ENCODE results near the gene OR2AE1. TPM values are rescaled to one million over a fixed set of nuclear protein-coding genes. Genes with fewer than 3 reads are reported as not detected.

Gene OR2AE1
- total and polyA plus RNA-seq, 2 of the 13 experiments (the other 11 are each of a cell fraction or from before 2014, with no cell fraction given): not detected

DNA sequence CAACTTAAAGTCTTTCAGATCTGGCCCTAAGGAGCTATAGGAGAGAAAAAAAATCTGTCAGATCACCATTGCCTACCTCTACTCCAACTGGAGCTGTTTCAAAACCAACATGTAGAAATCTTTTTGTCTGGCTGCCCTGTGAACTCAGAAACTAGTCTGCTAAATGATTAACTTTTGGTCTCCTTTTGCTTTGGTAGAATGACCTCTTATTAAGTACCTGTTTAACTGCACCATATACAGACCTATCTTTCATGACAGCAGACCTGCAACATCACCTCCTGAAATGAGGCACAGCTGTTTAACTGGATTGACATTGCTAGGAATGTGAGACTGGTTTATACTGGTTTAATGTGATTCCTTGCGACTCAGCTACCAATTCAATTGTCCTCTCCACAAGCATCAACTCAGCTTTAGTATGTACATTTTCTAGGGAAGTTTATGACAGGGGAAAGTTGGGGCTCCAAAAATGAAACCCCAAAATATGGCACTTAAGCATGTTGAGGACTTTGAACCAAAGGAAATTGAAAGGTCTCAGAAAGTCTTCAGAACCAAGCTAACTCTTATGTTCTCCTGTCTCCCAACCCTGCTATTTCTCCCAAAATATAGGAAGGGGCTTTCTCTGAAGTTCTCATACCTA is 47.2 kb downstream of the OR2AE1 start:
- Histone ChIP-seq H4K20me1 (ENCODE audit: insufficient read depth, low read length) (no peaks in the 10 kb centered on the region), H3K27me3 (ENCODE audit: control insufficient read depth in 1 of 2, insufficient read depth in 2 of 2, low read length in 2 of 2) (no peaks in the 10 kb centered on the region), H3K4me2 (ENCODE audit: low read depth, low read length) (peak overlapping the region; percentile 76), H3K79me2 (ENCODE audit: insufficient read depth, low read length) (no peaks in the 10 kb centered on the region), H3K27ac (ENCODE audit: extremely low read length, insufficient read depth, low read length) (peak overlapping the region; percentile 82), H3K4me1 (ENCODE audit: insufficient read depth, low read length) (peaks cover 97% of the 10 kb centered on the region), H2AFZ (ENCODE audit: low read length) (no peak overlapping the region), H3K4me3 (replicated peaks in 1 of 3; ENCODE audit: insufficient read depth in 1 of 3, low read depth in 2 of 3, low read length in 3 of 3) (peak overlapping the region; percentile 17 to 50 (median 46); a peak in 4 of 6 replicates), H3K9ac (ENCODE audit: insufficient read depth, low read depth, low read length) (peak overlapping the region; percentile 50), H3K36me3 (replicated peaks in 1 of 2; ENCODE audit: control insufficient read depth in 1 of 2, insufficient read depth in 2 of 2, low read length in 2 of 2) (no peaks in the 10 kb centered on the region), H3K9me3 (ENCODE audit: low read length) (no peaks in the 10 kb centered on the region)
- peak; percentile 96 for DNase-seq (ENCODE audit: low spot score)
- 5% methylated on average over 1 of the region's 1 CpG for whole genome bisulfite sequencing (ENCODE audit: low lambda C conversion rate)
- peak; percentile 95 for FAIRE-seq
- in situ Hi-C loops (cut with HindIII; ENCODE audit: extremely low pct_ligation_motif_present, low pct_unique_long_range_greater_than_20kb) (no loop called here), intact Hi-C loops (cut with micrococcal nuclease; ENCODE audit: unreplicated experiment) (loop anchor here (5.0 kb wide), 2 partner anchors 32 to 87 kb away; no protein-coding TSS in a partner anchor)
- ChIA-PET CTCF (ENCODE audit: low intra/inter-chr PET ratio, low total read pairs) (no interaction called here), POLR2A (interaction anchor here (0.8 to 3.7 kb wide), 10 partner anchors 10 to 213 kb away, joined by 3 to 38 read pairs (median 5); partner anchors contain the start of genes TRIM4, ZKSCAN1 and ZSCAN25)
- BruUV-seq (replicated peaks): no TSS peak
- ATAC-seq: peak; percentile 85
- TF ChIP-seq, protein P1, sequence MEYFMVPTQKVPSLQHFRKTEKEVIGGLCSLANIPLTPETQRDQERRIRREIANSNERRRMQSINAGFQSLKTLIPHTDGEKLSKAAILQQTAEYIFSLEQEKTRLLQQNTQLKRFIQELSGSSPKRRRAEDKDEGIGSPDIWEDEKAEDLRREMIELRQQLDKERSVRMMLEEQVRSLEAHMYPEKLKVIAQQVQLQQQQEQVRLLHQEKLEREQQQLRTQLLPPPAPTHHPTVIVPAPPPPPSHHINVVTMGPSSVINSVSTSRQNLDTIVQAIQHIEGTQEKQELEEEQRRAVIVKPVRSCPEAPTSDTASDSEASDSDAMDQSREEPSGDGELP (IDR thresholded peaks at IDR 0.05; ENCODE audit: borderline replicate concordance, low read depth): peak; percentile 95
- TF ChIP-seq POLR2A (IDR thresholded peaks at IDR 0.05; ENCODE audit: insufficient read depth in 1 of 2, low read depth in 2 of 2, low read length in 2 of 2) (peak in 1 of 2 experiments; percentile 34; a peak in 1 of 4 replicates), ELF4 (CRISPR knock-in tag; IDR thresholded peaks at IDR 0.05; ENCODE audit: borderline replicate concordance) (0 out of 2 replicates have a peak, but pooled peaks have one; percentile 23), FOSL2 (CRISPR knock-in tag; IDR thresholded peaks at IDR 0.05) (0 out of 2 replicates have a peak, but pooled peaks have one; percentile 16), SP140L (CRISPR knock-in tag; IDR thresholded peaks at IDR 0.05; ENCODE audit: borderline replicate concordance) (no peak), NFIC (IDR thresholded peaks at IDR 0.05; ENCODE audit: low read length) (peak; percentile 83), PPARG (CRISPR knock-in tag; conservative IDR thresholded peaks at IDR 0.05) (peak; percentile 95), TOE1 (CRISPR knock-in tag; IDR thresholded peaks at IDR 0.05) (0 out of 2 replicates have a peak, but pooled peaks have one; percentile 33), TCF12 (IDR thresholded peaks at IDR 0.05) (no peak), TCF12 (CRISPR knock-in tag; IDR thresholded peaks at IDR 0.05) (peak; percentile 76; the same call in 1 of the 2 replicates), MEIS2 (CRISPR knock-in tag; IDR thresholded peaks at IDR 0.05) (peak; percentile 53; the same call in 1 of the 2 replicates), ETV5 (CRISPR knock-in tag; IDR thresholded peaks at IDR 0.05; ENCODE audit: borderline replicate concordance) (peak; percentile 16; the same call in 1 of the 2 replicates), HNF4A (CRISPR knock-in tag; IDR thresholded peaks at IDR 0.05) (peak; percentile 55), ZNF816 (CRISPR knock-in tag; IDR thresholded peaks at IDR 0.05; ENCODE audit: borderline replicate concordance) (no peak), CCAR2 (optimal IDR thresholded peaks at IDR 0.05; ENCODE audit: low read depth, low read length) (no peak)
- TF ChIP-seq, protein P2, sequence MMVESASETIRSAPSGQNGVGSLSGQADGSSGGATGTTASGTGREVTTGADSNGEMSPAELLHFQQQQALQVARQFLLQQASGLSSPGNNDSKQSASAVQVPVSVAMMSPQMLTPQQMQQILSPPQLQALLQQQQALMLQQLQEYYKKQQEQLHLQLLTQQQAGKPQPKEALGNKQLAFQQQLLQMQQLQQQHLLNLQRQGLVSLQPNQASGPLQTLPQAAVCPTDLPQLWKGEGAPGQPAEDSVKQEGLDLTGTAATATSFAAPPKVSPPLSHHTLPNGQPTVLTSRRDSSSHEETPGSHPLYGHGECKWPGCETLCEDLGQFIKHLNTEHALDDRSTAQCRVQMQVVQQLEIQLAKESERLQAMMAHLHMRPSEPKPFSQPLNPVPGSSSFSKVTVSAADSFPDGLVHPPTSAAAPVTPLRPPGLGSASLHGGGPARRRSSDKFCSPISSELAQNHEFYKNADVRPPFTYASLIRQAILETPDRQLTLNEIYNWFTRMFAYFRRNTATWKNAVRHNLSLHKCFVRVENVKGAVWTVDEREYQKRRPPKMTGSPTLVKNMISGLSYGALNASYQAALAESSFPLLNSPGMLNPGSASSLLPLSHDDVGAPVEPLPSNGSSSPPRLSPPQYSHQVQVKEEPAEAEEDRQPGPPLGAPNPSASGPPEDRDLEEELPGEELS (CRISPR knock-in tag; IDR thresholded peaks at IDR 0.05): peak; percentile 69
- TF ChIP-seq, protein P3, sequence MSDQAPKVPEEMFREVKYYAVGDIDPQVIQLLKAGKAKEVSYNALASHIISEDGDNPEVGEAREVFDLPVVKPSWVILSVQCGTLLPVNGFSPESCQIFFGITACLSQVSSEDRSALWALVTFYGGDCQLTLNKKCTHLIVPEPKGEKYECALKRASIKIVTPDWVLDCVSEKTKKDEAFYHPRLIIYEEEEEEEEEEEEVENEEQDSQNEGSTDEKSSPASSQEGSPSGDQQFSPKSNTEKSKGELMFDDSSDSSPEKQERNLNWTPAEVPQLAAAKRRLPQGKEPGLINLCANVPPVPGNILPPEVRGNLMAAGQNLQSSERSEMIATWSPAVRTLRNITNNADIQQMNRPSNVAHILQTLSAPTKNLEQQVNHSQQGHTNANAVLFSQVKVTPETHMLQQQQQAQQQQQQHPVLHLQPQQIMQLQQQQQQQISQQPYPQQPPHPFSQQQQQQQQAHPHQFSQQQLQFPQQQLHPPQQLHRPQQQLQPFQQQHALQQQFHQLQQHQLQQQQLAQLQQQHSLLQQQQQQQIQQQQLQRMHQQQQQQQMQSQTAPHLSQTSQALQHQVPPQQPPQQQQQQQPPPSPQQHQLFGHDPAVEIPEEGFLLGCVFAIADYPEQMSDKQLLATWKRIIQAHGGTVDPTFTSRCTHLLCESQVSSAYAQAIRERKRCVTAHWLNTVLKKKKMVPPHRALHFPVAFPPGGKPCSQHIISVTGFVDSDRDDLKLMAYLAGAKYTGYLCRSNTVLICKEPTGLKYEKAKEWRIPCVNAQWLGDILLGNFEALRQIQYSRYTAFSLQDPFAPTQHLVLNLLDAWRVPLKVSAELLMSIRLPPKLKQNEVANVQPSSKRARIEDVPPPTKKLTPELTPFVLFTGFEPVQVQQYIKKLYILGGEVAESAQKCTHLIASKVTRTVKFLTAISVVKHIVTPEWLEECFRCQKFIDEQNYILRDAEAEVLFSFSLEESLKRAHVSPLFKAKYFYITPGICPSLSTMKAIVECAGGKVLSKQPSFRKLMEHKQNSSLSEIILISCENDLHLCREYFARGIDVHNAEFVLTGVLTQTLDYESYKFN (CRISPR knock-in tag; conservative IDR thresholded peaks at IDR 0.05): peak; percentile 87
